HL-60 (cell line): ENCODE results near the gene CDC42BPB.

Experiments
- CTCF ChIP-seq: IDR thresholded peaks from one replicate; pipeline ENCODE4 v1.5.1; 2011; ENCODE audit warnings: low read length, control low read depth, inconsistent platforms; ENCODE audit not compliant: insufficient read depth
- POLR2AphosphoS5 ChIP-seq: IDR thresholded peaks from 2 replicates; pipeline ENCODE4 v1.6.1; 2012; ENCODE audit warnings: low read depth
- REST ChIP-seq: IDR thresholded peaks from 2 replicates; pipeline ENCODE4 v1.6.1; 2012; ENCODE audit warnings: low read depth; ENCODE audit not compliant: insufficient replicate concordance

DNA sequence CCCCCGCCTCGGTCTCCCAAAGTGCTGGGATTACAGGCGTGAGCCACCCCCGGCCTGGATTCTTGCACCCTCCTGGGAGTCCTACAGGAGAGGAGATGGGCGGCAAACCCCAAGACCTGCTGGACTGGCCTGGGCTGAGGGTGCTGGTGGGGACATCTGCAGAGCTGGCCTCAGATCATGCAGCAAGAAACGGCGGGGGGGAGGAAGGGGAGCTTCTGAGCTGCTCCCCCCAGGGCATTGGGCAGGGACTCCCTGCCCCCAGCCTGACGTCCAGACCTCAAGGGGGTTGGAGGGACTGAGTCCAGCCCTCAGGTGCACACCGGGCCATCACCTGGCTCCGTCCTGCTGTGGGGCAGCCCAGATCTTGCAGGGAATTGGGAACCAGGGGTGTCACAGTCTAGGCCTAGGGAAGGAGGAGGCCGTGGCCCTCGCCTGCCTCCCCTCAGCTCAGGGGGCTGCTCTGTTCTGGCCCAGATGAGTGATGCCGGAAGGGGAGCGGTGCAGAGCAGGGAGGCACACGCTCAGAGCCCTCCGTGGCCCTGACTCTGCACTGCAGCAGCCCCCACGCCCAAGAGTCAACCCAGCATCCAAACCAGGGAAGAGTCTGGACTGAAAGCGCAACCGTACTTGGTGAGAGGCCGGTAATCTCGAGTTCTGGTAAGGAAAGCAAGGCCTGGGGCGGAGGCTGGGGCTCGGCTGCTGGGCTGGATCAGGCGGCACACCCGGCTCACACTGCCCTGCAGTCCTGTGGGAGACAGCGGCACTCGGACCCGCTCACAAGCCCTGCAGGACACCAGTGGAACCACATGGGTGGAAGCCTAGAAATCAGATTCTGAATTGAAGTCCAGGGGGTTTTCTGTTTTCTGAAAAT lies 143.8 kb downstream of the CDC42BPB start:
- no peak for TF ChIP-seq REST
- TF ChIP-seq CTCF: no peak
- TF ChIP-seq POLR2AphosphoS5: no peak
